RWPE1 (cell line): ENCODE results near the gene TBX21.

Experiments used
- CTCF ChIA-PET: fragments of 350-600 bp; sonication (Branson Sonifier 250); formaldehyde crosslinking; extraction: SDS; loops from one replicate; lab custom pipeline; 2021; lab: Yijun Ruan, JAX
- POLR2A ChIA-PET: fragments of 400-600 bp; formaldehyde crosslinking; extraction: SDS; loops from one replicate; lab custom pipeline; 2020; ENCODE audit warnings: antibody characterized with exemption; ENCODE audit not compliant: low non-redundant PET; lab: Yijun Ruan, JAX
- DNase-seq: peaks from one replicate; pipeline ENCODE4 v3.0.0; 2012; ENCODE audit warnings: low spot score
- H3K27ac ChIP-seq: fragments of 450-650 bp; 2 replicates; pipeline ENCODE4 v1.5.1; 2017
- CTCF ChIP-seq: fragments of 450-650 bp; conservative IDR thresholded peaks from 2 replicates; pipeline ENCODE4 v1.5.1; 2017; ENCODE audit warnings: low read depth, mild to moderate bottlenecking

Gene TBX21

DNA sequence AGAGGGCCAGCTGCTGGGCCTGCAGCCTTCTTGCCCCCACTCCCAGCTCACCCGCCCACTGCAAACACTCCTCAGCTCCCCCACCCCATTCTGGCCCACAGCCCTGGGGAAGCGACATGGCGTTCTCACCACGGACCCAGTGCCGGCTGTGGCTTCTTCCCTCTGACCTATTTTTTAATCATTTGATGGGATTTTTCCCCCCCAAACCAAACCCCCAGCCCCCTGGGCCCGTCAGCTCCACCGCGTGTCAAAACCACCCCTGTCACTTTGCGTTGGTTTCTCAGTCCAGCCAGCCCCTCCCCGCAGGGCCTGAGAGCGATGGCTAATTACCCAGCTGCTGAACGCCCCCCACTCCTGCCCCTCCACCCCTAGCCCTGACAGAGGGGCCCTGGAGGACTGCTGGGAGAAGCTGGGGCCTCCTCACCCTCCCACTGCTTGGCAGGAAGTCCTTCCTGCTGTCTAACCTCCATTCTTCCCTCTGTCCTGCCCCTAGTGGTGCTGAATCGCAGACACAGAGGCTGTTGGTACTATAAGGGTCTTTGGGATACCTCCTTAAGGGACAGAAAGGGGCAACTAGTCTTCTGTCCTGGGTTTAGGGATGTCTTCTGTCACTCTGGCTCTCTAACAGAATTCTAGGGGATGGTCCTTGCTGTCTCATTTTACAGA is 7.5 kb upstream of the TBX21 start:
- no peak for TF ChIP-seq CTCF
- POLR2A ChIA-PET, result no interaction called here
- CTCF ChIA-PET, result interaction anchor here (0.6 kb wide), 2 partner anchors 13 to 28 kb away, joined by 3 to 4 read pairs; no protein-coding TSS in a partner anchor
- H3K27ac ChIP-seq, result no peak overlapping the region
- DNase-seq, result no peak

DNA sequence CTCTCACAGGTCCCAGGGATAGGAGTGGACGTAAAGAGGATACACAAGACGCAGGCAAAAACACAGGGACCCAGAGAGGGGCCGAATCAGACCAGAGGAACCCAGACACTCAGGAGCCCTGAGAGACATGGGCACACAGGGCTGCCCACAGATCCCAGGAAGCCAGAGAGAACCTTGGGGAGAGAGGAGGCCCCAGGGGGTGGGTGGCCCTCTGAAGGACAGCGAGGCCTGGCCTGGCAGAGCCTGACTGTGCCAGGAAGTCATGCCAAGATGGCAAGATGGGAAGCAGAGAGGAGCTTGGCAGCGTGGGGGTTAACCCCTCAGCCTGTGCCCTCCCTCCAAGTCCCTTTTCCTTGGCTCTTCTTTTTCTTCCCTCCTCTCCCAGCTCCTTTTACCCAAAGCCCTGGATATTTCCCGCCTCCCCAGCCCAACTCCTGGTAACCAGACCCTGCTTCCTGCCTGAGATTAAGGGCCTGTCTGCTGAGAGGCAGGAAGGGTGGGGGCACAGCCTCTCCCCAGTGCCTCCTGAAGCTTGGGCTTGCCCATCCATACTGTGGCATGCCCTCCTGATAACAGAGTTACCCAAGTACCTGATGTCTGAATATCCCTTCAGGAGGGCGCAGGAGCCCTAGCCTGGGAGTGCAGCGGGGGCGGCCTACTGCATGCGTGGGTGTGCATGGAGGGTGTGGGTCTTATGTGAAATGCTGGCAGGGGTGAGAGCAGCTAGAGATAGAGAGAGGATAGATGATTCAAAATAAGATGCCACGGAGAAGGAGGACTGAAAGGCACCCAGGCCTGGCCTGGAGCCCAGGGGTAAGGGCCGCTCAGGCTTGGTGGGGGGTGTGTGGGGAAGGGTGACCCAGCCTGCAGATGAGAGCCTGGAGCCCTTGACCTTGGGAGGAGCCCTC is 6.0 kb upstream of the TBX21 start:
- H3K27ac ChIP-seq, result no peak overlapping the region
- DNase-seq, result no peak
- CTCF ChIA-PET, result interaction anchor here (0.5 kb wide), 1 partner anchor 39 kb away, joined by 4 read pairs; no protein-coding TSS in a partner anchor
- no peak for TF ChIP-seq CTCF
- POLR2A ChIA-PET, result no interaction called here

DNA sequence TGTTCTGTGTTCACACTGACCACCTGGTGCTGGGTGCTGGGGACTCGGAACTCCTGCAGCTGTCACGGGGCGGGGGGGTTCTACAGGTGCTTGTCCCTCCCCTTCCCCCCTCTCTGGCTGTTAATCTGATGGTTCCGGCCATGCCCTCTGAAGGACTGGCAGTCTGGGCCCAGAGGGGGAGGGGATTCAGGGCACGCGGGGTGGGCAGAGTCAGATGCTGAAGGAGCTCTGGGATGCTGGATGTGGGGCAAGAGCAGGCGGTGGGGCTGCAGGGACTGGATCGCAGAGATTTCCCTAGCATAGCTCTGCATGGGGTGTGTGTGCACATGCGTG is 5.4 kb upstream of the TBX21 start:
- DNase-seq, result no peak
- CTCF ChIA-PET, result no interaction called here
- POLR2A ChIA-PET, result no interaction called here
- no peak for TF ChIP-seq CTCF
- H3K27ac ChIP-seq, result no peak overlapping the region

DNA sequence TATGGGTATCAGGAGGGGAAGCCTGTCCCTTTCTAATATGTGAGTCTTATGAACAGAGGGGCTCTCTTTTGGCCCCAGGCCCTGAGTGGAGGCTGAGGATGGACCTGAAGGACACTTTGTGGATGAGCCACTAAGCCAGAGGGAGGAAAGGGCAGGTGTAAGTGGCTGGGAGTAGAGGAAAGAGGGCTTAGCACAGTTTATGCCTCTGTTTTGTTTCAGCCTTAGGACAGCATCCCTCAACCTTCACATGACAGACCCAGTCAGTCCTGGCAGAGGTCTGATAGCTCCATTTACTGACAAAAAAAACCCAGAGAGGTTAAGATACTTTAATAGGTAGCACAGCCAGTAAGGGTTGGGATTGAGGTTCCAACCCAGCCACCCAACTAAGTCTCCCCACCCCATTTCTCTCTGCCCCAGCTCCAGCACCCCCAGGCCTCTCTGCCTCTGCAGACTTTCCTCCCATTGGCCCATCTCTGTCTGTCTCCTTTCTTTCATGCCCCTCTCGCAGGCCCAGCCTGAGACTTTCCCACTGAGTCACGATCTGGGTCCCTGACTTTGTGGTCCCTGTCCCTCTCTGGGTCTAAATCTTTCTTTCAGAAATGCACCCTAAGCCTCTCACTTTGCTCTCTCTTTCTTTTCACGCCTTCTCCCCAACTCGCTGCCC is 4.7 kb upstream of the TBX21 start:
- CTCF ChIA-PET, result no interaction called here
- no peak for TF ChIP-seq CTCF
- POLR2A ChIA-PET, result no interaction called here
- no peak overlapping the region for H3K27ac ChIP-seq
- no peak for DNase-seq

GRCh38 chr17:47729476-47729875 is 3.6 kb upstream of the TBX21 start:
- ChIA-PET POLR2A (no interaction called here), CTCF (interaction anchor here (0.7 kb wide), 1 partner anchor 679 kb away, joined by 5 read pairs; no protein-coding TSS in a partner anchor)
- no peak overlapping the region for H3K27ac ChIP-seq
- TF ChIP-seq CTCF, result no peak
- no peak for DNase-seq

DNA sequence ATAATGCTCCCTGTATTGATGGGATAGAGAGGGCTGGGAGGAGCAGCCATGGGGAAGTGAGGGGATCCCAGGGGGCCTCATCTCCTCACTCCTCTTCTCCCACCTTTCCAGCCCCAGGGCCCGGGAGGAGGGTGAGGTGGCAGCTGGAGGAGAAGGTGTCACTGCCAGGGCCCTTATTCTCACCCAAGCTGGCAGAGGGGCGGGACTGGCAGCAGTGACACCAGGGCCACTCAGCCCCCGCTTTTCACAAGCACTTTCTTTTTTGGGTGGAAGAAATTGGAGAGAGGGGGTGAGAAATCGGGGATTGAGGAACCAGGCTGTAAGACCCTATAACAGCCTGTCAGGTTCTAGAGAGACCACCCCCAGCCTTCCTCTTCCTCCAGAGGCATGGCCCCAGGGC is 2.4 kb upstream of the TBX21 start:
- CTCF ChIA-PET, result interaction anchor here (0.6 kb wide), 1 partner anchor 668 kb away, joined by 3 read pairs; no protein-coding TSS in a partner anchor
- no peak for TF ChIP-seq CTCF
- POLR2A ChIA-PET, result no interaction called here
- no peak overlapping the region for H3K27ac ChIP-seq
- DNase-seq, result no peak
